SK-N-SH (cell line): Measurements from ENCODE around the gene PEDS1. TPM values are rescaled to one million over a fixed set of nuclear protein-coding genes. Genes with fewer than 3 reads are reported as not detected.

Source experiments
- CTCF ChIA-PET: fragments of 300-600, 350-600 bp; formaldehyde crosslinking; extraction: SDS; loops from one replicate; lab custom pipeline; 2021; lab: Yijun Ruan, JAX
- POLR2A ChIA-PET: fragments of 350-600 bp; sonication (Branson Sonifier 250); formaldehyde crosslinking; extraction: SDS; loops from one replicate; lab custom pipeline; 2020; ENCODE audit warnings: antibody characterized with exemption, inconsistent platforms; lab: Yijun Ruan, JAX
- DNase-seq: peaks from one replicate; pipeline ENCODE4 v3.0.0; 2012
- H2AFZ ChIP-seq: fragments of 200-600 bp; sonication (generic); 2 replicates; pipeline ENCODE4 v1.8.1; 2016; ENCODE audit warnings: antibody characterized with exemption, mild to moderate bottlenecking, low read depth
- H3F3A ChIP-seq: fragments of 200-600 bp; sonication (generic); replicated peaks from 2 replicates; pipeline ENCODE3; 2016; ENCODE audit warnings: antibody characterized with exemption, mild to moderate bottlenecking; ENCODE audit not compliant: insufficient read depth
- H3K27ac ChIP-seq, 2 experiments: fragments of 200-500 bp in 1 of 2; fragments of 200-600 bp in 1 of 2; sonication (Bioruptor generic) in 1 of 2; sonication (generic), shearing (Covaris generic) in 1 of 2; 2 replicates each; pipeline versions ENCODE4 v1.5.1 to v1.6.1; 2014 to 2016; ENCODE audit warnings: low read depth in 2 of 2, inconsistent platforms in 1 of 2, low read length in 1 of 2, mild to moderate bottlenecking in 1 of 2, mixed read lengths in 1 of 2
- H3K27me3 ChIP-seq: fragments of 200-600 bp; sonication (generic), shearing (Covaris generic); 2 replicates; pipeline ENCODE4 v1.6.1; 2016; ENCODE audit warnings: mixed run types; ENCODE audit not compliant: insufficient read depth
- H3K36me3 ChIP-seq, 2 experiments: fragments of 200-500 bp in 1 of 2; fragments of 200-600 bp in 1 of 2; sonication (Bioruptor generic) in 1 of 2; sonication (generic) in 1 of 2; replicated peaks in 1 of 2; 2 replicates each; pipeline versions ENCODE3 to v1.5.1; 2014 to 2016; ENCODE audit warnings: low read length in 1 of 2, mild to moderate bottlenecking in 1 of 2; ENCODE audit not compliant: insufficient read depth in 2 of 2, control insufficient read depth in 1 of 2
- H3K4me1 ChIP-seq, 2 experiments: fragments of 200-500 bp in 1 of 2; fragments of 200-600 bp in 1 of 2; sonication (Bioruptor generic) in 1 of 2; sonication (generic), shearing (Covaris generic) in 1 of 2; 2 replicates each; pipeline versions ENCODE4 v1.5.1 to v1.6.1; 2014 to 2016; ENCODE audit warnings: low read depth in 1 of 2, low read length in 1 of 2, mixed run types in 1 of 2; ENCODE audit not compliant: insufficient read depth in 2 of 2, control insufficient read depth in 1 of 2
- H3K4me2 ChIP-seq: fragments of 200-600 bp; sonication (generic), shearing (Covaris generic); 2 replicates; pipeline ENCODE4 v1.6.1; 2017; ENCODE audit warnings: mixed run types
- H3K4me3 ChIP-seq, 2 experiments: fragments of 200-500 bp in 1 of 2; fragments of 200-600 bp in 1 of 2; sonication (Bioruptor generic) in 1 of 2; sonication (generic), shearing (Covaris generic) in 1 of 2; 2 replicates each; pipeline versions ENCODE4 v1.5.1 to v1.8.1; 2014 to 2016; ENCODE audit warnings: low read depth in 2 of 2, inconsistent platforms in 1 of 2, low read length in 1 of 2, mild to moderate bottlenecking in 1 of 2, mixed read lengths in 1 of 2, moderate library complexity in 1 of 2
- H3K79me2 ChIP-seq: fragments of 200-600 bp; sonication (generic); 2 replicates; pipeline ENCODE4 v1.8.1; 2017; ENCODE audit warnings: mild to moderate bottlenecking; ENCODE audit not compliant: insufficient read depth
- H3K9ac ChIP-seq: fragments of 200-600 bp; sonication (generic); 2 replicates; pipeline ENCODE4 v1.6.1; 2017; ENCODE audit warnings: mixed run types
- H3K9me2 ChIP-seq: fragments of 200-600 bp; sonication (generic); 2 replicates; pipeline ENCODE4 v1.6.1; 2017; ENCODE audit warnings: mixed run types
- H3K9me3 ChIP-seq: fragments of 200-600 bp; sonication (generic); 2 replicates; pipeline ENCODE4 v1.6.1; 2017; ENCODE audit warnings: mixed run types, mild to moderate bottlenecking, moderate library complexity
- H4K20me1 ChIP-seq: fragments of 200-600 bp; sonication (generic); 2 replicates; pipeline ENCODE4 v1.6.1; 2017; ENCODE audit warnings: mild to moderate bottlenecking, mixed run types; ENCODE audit not compliant: insufficient read depth
- FOXJ3 ChIP-seq: sonication (generic); formaldehyde crosslinking; IDR thresholded peaks from 2 replicates; pipeline ENCODE4 v1.5.1; 2020; ENCODE audit warnings: mild to moderate bottlenecking, missing genetic modification reagents
- GATA2 ChIP-seq: sonication (generic); formaldehyde crosslinking; IDR thresholded peaks from 2 replicates; pipeline ENCODE4 v1.5.0; 2020; ENCODE audit warnings: mild to moderate bottlenecking, missing genetic modification reagents
- IRF3 ChIP-seq: fragments of 150-350 bp; IDR thresholded peaks from 2 replicates; pipeline ENCODE4 v1.6.1; 2016; ENCODE audit warnings: mild to moderate bottlenecking, low read depth, low read length
- MEF2A ChIP-seq: IDR thresholded peaks from 2 replicates; pipeline ENCODE4 v1.4.0; 2012; ENCODE audit warnings: low read depth, borderline replicate concordance
- MXI1 ChIP-seq: IDR thresholded peaks from 2 replicates; pipeline ENCODE4 v1.6.1; 2012; ENCODE audit warnings: mild to moderate bottlenecking, low read depth, low read length, improper control_type of control experiment
- PBX3 ChIP-seq: IDR thresholded peaks from 2 replicates; pipeline ENCODE4; 2012
- POLR2AphosphoS5 ChIP-seq: IDR thresholded peaks from 2 replicates; pipeline ENCODE4 v1.6.1; 2012; ENCODE audit warnings: low read depth, low read length
- RFX5 ChIP-seq: IDR thresholded peaks from 2 replicates; pipeline ENCODE4 v1.6.1; 2012; ENCODE audit warnings: mild to moderate bottlenecking, improper control_type of control experiment, low read length
- RXRA ChIP-seq: IDR thresholded peaks from 2 replicates; pipeline ENCODE4 v1.4.0; 2012; ENCODE audit warnings: low read depth, mild to moderate bottlenecking, borderline replicate concordance
- SMC3 ChIP-seq: IDR thresholded peaks from 2 replicates; pipeline ENCODE4 v1.6.1; 2012; ENCODE audit warnings: low read depth, low read length, improper control_type of control experiment
- ZBTB33 ChIP-seq: IDR thresholded peaks from 2 replicates; pipeline ENCODE4 v1.4.0; 2012; ENCODE audit warnings: low read depth, borderline replicate concordance
- WGBS: methylation state at CpG from one replicate; pipeline ENCODE4 v1.1.6; 2017; ENCODE audit warnings: low lambda C conversion rate; 5-methylcytosine and 5-hydroxymethylcytosine counted together
- polyA plus RNA-seq, 3 experiments: library from polyadenylated mRNA; depleted of rRNA; stranded (reverse); fragments of >200 nt; gene quantifications; 2 replicates each; pipeline ENCODE4 v1.2.3, GENCODE V29; 2012
- TF ChIP-seq, protein P1 (sequence below): IDR thresholded peaks from 2 replicates; pipeline ENCODE4 v1.4.0; 2012; ENCODE audit warnings: low read depth, borderline replicate concordance
- TF ChIP-seq, protein P2 (sequence below): IDR thresholded peaks from 2 replicates; pipeline ENCODE4 v1.6.1; 2012; ENCODE audit warnings: mild to moderate bottlenecking, low read depth, low read length, moderate library complexity

Gene PEDS1
- polyA plus RNA-seq, 1 of the 3 experiments (the other 2 are of a cell fraction) = 18.3 TPM

- TF ChIP-seq PBX3 (no peak), IRF3 (no peak), RXRA (no peak), FOXJ3 (CRISPR knock-in tag) (0 out of 2 replicates have a peak, but pooled peaks have one; percentile 12), GATA2 (CRISPR knock-in tag) (no peak), ZBTB33 (no peak)
- TF ChIP-seq, protein P1, sequence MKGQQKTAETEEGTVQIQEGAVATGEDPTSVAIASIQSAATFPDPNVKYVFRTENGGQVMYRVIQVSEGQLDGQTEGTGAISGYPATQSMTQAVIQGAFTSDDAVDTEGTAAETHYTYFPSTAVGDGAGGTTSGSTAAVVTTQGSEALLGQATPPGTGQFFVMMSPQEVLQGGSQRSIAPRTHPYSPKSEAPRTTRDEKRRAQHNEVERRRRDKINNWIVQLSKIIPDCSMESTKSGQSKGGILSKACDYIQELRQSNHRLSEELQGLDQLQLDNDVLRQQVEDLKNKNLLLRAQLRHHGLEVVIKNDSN = no peak
- TF ChIP-seq, protein P2, sequence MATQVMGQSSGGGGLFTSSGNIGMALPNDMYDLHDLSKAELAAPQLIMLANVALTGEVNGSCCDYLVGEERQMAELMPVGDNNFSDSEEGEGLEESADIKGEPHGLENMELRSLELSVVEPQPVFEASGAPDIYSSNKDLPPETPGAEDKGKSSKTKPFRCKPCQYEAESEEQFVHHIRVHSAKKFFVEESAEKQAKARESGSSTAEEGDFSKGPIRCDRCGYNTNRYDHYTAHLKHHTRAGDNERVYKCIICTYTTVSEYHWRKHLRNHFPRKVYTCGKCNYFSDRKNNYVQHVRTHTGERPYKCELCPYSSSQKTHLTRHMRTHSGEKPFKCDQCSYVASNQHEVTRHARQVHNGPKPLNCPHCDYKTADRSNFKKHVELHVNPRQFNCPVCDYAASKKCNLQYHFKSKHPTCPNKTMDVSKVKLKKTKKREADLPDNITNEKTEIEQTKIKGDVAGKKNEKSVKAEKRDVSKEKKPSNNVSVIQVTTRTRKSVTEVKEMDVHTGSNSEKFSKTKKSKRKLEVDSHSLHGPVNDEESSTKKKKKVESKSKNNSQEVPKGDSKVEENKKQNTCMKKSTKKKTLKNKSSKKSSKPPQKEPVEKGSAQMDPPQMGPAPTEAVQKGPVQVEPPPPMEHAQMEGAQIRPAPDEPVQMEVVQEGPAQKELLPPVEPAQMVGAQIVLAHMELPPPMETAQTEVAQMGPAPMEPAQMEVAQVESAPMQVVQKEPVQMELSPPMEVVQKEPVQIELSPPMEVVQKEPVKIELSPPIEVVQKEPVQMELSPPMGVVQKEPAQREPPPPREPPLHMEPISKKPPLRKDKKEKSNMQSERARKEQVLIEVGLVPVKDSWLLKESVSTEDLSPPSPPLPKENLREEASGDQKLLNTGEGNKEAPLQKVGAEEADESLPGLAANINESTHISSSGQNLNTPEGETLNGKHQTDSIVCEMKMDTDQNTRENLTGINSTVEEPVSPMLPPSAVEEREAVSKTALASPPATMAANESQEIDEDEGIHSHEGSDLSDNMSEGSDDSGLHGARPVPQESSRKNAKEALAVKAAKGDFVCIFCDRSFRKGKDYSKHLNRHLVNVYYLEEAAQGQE = no peak
Measured at GRCh38 chr20:50120935-50121693, 32.4 kb downstream of the PEDS1 start (continued).

- peaks cover 24% of the 10 kb centered on the region for H3K79me2 ChIP-seq
- no peaks in the 10 kb centered on the region for H3K36me3 ChIP-seq
- H3K4me3 ChIP-seq = no peak overlapping the region
- ChIA-PET CTCF (interaction anchor here (2.2 to 11.5 kb wide), 3 partner anchors 52 to 139 kb away, joined by 19 to 297 read pairs (median 231); no protein-coding TSS in a partner anchor), POLR2A (no interaction called here)
- H3K4me1 ChIP-seq = peaks cover 11 to 23% of the 10 kb centered on the region in 2 experiments; a peak in 3 of 4 replicates
- no peaks in the 10 kb centered on the region for H3K27me3 ChIP-seq
- WGBS = 75% methylated on average over 2 of the region's 2 CpGs
- no peak overlapping the region for H3K4me2 ChIP-seq
- no peaks in the 10 kb centered on the region for H4K20me1 ChIP-seq
- H3K27ac ChIP-seq = no peak overlapping the region
- no peak overlapping the region for H3K9ac ChIP-seq
- no peak for DNase-seq
- H3K9me3 ChIP-seq = no peaks in the 10 kb centered on the region
- no peak for TF ChIP-seq RFX5
- TF ChIP-seq SMC3 = no peak
- TF ChIP-seq MXI1 = no peak
- no peak for TF ChIP-seq ZBTB33
- no peak for TF ChIP-seq POLR2AphosphoS5
- TF ChIP-seq FOXJ3 (CRISPR knock-in tag) = no peak
- no peak for TF ChIP-seq MEF2A
- H3K9me2 ChIP-seq = no peaks in the 10 kb centered on the region
- no peak overlapping the region for H2AFZ ChIP-seq
- peaks cover 22% of the 10 kb centered on the region for H3F3A ChIP-seq
Measured at GRCh38 chr20:50118203-50118602, 35.3 kb downstream of the PEDS1 start.
